HG03103 (cell line): ENCODE data around the gene PADI2.

Experiments used
- ATAC-seq: cut with Tn5 transposase; IDR thresholded peaks from one replicate; pipeline ENCODE4 v1.9.1; 2021; ENCODE audit warnings: low read depth; ENCODE audit not compliant: unreplicated experiment

The PADI2 gene

DNA sequence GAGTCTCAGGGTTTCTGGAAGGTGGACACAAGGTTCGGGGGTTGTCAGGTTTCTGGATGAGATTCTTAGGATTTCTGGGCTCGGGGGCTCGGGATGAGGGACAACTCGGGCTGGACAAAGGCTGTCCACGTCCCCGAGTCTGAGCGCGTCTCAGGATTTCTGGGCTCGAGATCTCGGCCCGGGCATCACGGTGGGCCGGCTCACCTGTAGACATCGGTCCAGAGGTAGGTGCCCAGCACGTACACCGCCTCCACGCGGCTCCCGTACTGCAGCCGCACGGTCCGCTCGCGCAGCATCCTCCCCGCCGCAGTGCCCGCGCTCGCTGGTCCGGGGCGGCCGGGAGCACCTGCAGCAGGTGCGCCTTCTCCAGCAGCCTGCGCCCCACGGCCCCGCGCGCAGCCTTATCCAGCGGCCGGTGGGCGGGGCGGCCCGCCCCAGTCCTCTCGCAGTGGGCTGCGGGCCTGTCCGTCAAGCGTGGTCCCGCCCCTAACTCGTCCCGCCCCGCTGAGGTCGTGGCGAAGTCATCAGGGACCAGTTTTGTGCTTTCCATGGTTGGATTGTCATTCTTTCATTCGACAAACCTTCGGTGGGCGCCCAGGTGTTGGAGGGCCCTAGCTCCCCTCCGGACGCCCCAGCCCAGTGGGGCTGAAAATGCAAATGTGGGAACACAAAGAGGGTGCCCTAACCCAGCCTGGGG lies at the start of gene PADI2:
PADI2 (minus strand) TSS at position 376 of the 697 bp plus-strand sequence; CDS start at position 296, 80 bp downstream.
- ATAC-seq, result no peak

DNA sequence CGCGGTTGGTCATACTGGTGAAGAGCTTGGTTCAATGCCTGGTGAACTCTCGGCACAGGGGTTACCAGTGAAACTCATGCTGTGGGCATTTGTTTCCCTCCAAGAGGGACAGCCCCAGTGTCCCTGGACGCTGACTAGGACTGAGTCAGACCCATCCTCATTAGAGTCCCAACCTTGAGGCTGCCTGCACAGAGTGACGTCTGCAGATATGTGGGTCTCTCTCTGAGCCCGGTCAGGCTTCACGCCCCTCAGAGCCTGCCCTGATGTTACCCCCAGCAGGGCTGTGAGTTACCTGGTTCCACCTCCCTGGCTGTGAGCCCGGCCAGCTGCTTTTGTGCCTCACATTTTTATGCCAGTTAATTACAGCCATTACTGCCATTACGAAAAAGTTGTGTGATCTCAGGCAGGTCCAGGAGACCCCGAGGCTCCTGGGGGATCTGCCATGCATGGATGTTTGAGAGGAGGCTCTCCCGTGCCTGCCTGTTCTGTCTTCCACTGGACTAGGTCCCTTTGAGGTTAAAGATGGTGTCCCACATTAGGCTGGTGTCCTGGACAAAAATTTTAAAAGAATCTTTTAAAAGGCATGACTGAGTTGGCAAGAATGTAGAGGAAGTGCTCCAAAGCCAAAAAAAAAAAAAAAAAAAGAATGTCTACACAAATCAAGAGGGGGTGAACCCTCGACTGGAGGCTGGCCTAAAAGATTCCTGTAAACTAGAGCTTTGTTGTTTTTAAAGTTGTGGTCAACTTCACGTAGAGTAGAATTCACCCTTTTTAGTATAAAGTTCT lies 49.0 kb upstream of the PADI2 start:
- ATAC-seq, result no peak

- ATAC-seq, result no peak
These were observed 48.5 kb upstream of the PADI2 start for GRCh38 chr1:17167786-17168090.

DNA sequence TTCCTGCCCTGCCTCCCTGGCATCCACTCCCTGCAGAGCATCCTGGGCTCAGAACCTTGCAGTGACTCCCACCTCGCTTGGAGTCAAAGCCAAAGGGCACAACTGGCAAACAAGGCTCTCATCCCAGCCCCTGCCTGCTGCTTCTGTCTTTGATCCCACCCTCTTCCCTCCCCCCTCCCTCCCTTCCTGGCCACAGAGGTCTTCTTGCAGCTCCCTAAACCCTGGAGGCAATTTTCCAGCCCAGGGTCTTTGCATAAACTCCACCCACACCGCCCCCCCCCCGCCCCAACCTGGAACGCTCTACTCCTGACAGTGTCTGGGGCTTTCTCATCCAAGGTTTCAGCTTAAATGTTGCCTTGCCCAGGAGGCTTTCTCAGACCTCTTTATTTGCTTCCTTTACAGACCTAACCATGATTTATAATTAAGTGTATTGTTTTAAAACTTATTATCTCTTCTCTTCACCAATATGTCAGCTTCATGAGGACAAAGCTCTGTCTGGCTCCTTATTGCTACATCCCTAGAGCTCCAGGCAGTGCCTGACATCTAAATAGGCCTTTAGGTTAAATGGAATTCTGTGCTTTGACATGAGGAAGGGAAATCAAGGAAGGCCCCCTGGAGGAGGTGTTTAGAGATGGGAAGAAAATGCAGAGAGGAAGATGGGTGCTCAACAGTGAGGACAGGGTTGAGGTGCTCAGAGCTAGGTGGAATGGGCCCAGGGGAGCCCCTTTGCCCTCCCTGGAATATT lies 48.0 kb upstream of the PADI2 start:
- no peak for ATAC-seq

GRCh38 chr1:17165823-17166222 lies 46.6 kb upstream of the PADI2 start:
- ATAC-seq, result no peak

DNA sequence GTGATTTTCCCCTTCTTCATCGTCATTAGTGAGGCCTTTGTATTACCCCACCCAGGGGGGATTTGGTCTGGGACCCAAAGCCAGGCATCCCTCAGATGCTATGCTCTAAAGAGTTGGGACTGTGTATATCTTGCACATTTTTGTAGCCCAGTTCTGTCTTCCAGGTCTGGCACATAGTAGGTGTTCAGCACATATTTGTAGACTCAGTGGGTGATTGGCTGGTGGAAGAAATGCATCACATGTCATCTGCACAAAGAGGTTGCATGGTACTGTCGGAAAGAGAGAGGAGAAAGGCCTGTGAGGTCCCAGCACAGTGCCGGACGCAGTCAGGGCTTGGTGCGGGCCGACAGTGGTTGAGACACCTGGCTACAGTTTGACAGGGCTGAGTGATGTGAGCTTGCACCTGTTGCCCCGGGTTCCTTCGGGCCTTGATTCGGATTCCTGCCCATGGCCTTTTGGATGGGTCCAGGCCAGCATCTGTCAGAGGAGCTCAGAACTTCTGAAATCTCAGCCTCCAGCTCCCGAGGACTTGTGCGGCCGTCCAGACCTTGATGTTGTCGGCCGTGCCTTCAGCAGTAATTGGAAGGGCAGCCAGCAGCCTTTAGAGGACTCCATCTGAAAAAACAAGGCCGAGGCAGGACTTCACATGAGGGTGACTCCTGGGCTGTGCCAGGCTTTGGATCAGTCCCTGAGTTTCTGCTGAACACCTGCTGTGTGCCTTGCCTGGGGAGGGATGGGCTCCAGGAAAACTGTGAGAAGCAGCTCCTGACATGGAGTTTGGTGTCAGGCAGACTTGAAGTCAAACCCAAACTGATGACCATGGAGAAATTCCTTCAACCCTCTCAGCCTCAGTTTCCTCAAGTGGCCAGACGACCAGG lies 44.8 kb upstream of the PADI2 start:
- no peak for ATAC-seq

- ATAC-seq, result no peak
These were observed 44.1 kb upstream of the PADI2 start for GRCh38 chr1:17163371-17163770.

DNA sequence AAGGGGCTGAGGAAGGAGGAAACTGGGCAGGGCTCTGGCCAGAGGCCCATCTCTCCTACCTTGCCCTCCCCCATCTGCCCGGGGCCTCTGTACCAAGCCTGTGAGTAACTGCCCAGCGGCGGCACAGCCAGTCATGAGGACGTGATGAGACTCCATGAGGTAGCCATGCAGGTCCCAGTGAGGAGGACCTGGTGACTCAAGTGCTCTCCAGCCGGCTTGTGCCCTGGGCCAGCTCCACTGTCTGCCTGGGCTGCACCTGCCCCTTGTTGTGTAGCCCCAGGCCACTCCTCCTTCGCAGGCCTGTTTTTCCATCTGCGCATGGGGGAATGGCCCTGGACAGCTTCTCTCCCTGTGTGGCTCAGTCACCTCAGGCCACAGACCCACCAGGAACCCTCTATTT lies 43.7 kb upstream of the PADI2 start:
- no peak for ATAC-seq

DNA sequence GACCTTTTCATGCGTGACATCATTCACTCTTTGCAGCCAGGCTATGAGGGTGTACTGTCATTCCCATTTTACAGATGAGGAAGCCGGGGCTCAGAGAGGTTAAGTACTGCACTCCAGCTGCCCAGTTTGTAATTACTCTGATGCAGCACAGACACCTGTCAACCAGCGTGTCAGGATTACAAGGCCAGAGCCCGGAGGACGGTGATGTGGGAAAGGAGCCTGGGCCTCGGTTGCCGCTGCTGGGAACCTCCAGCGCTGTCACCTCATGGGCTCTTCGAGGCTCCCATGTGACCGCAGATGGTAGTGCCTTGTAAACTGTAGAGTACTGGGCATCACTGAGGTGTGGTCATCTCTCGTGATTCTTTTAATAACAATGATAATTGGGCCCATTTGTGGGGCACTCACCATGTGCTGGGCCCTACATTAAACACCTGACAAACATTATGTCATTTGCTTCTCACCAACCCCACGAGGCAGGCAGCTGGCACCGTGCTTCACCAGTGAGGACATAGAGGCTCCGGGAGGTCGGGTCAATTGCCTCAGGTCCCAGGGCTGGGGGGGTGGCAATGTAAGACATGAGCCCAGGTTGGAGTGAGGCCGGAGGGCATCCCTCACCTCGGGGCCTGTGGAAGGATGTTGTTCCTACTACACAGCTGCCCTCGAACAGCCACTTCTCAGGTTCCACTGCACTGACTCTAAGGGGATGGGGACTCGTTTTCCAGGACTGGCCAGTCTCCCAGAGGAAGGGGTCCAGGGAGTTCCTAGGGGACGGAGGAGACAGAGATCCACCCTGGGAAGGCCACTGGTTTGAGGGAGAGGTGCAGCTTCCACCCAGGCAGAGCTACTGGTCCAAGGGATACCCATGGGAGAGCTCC lies 42.9 kb upstream of the PADI2 start:
- no peak for ATAC-seq

DNA sequence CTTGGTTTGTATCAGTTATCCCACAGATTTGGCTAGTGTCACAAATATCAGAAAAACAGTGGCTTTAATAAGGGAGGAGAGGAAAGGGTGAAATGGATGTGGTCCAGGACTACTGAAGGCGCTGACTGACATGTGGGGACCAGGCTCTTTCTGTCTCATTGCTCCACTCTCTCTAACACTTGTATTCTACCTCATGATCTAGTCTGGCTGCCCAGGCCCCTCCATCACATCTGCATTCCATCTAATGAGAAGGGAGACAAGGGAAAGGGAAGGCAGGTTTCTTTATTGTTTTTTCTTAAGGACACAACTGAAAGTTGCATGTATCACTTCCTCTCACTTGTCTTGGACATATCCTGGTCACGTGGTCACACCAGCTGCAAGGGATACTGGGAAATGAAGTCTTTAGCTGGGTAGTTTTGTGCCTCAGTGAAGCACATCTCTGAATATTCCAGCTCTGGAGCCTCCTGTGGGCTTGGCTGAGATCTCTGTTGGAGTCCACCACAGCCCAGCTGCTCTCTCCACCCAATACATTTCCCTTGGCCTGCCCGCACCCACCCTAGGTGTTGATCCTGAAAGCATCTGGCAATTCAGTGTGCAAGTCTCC lies 42.0 kb upstream of the PADI2 start:
- no peak for ATAC-seq

DNA sequence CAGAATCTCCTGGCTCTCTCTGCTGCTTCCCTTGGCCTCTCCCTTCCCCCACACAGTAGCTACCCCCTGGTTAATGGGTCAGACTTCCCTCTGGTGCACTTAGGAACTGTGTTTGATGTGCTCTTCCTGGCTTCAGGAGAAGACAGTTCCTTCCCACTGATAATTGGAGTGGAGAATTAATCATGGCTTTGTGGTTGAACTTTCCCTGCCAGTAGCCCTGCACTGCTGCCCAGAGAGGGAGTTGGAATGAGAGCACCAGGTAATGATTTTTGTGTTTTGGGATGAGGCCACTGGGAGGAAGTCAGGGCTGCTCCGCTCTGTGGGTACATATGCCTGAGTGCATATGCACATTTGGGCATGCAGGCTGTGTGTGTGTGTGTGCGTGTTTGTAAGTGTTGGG lies 39.7 kb upstream of the PADI2 start:
- ATAC-seq, result no peak

DNA sequence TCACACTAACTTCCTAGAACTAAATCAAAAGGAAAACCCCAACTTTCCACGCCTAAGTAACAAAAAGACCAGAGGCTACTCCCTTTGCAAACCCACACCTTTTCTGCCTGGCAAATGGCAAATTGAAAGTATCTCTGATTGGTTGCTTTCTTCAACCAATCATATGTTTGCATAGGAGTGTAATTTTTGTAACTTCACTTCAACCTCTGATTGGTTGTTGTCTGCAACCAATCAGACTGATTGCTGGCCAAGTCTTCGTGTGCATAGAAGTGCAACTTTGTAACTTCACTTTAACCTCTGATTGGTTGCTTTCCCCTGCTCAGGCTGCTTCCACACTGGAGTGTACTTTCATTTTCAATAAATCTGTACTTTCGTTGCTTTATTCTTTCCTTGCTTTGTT lies 36.9 kb upstream of the PADI2 start:
- ATAC-seq, result no peak

GRCh38 chr1:17155257-17155920 lies 36.1 kb upstream of the PADI2 start:
- ATAC-seq, result no peak

GRCh38 chr1:17149771-17150170 lies 30.5 kb upstream of the PADI2 start:
- ATAC-seq, result no peak

- no peak for ATAC-seq
These were observed 29.8 kb upstream of the PADI2 start for GRCh38 chr1:17148950-17149608.

DNA sequence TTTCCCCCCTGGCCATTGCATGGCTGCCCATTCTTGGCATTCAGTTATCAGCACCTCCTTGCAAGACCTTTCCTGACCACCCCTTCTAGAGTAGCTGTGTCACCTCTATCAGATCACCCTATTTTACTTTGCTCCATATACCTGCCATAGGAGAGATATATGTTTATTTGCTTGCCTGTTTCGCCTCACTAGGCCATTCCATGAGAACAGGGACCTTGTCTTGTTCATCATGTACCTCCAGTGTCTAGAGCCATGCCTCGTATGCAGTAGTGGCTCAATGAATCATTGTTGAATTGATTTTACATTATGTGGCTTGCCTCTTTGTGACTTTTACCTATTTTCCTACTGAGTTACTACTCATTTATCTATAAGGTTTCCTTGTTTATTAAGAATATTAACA lies 26.4 kb upstream of the PADI2 start:
- ATAC-seq, result no peak

DNA sequence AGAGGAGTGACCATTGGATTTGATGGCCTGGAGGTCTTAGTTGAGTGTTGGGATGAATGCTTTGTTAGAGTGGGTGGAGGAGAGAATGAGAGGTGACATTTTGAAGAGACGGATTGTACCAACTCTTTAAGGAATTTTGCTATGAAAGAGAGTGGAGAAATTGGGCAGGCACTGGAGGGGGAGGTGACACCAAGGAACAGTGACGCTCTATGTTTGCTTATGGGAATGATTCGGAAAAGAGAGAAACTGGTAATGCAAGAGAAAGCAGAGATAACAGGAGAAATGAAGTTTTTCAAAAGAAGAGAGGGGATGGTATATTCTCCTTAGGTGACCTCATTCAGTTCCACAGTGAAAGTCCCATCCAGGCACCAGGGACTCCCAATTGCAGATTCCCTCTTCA lies 24.5 kb upstream of the PADI2 start:
- no peak for ATAC-seq

DNA sequence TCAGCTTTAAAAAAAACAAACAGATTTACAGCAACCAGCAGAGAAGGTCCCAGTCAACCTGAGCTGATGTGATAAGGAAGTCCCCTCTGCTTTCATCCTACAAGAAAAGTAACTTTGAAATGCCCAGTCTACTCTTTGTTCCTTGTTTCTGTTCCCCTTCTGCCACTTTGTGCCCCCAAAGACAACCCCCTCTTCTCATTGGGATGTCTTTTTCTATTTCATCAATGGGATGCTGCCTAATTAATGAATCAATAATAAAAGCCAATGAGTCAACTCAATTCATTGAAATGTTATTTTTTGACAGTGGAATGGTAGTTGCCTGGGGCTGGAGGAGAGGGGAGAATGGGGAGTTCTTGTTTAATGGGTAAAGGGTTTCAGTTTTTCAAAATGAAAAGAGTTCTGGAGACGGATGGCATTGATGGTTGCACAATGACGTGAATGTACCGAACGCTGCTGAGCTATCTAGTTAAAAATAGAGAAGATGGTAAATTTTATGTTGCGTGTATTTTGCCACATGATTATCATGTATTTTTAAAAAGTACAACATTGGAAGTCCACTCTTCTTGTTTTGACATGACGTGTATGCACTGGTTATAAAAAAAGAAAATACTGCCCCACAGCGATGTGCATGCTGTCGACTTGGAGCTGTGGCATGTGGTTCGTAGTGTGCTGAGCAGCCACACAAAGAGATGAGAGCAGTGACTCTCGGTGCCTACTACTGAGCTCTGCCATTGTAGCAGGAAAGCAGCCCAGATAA lies 22.4 kb upstream of the PADI2 start:
- ATAC-seq, result peak; percentile 37
